ENCODE data around the gene ABCC1.

DNA sequence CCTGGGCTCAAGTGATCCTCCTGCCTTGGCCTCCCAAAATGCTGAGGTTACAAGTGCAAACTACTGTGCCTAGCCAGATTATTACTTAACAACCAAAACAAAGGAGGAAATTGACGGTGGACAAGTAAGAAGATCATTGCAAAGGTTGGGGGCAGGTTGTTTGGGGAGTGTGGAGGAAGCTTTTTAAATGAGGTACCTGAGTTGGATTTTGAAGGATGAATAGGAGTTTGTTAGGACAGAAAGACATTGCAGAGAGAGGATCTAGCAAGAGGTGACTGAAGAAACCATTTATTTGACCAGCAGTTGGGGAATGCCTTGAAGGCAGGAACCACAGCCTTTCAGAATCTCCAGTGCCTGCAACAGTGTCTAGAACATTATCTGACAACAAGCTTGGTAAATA, 51.3 kb downstream of the ABCC1 start:
- TF ChIP-seq, protein P1, sequence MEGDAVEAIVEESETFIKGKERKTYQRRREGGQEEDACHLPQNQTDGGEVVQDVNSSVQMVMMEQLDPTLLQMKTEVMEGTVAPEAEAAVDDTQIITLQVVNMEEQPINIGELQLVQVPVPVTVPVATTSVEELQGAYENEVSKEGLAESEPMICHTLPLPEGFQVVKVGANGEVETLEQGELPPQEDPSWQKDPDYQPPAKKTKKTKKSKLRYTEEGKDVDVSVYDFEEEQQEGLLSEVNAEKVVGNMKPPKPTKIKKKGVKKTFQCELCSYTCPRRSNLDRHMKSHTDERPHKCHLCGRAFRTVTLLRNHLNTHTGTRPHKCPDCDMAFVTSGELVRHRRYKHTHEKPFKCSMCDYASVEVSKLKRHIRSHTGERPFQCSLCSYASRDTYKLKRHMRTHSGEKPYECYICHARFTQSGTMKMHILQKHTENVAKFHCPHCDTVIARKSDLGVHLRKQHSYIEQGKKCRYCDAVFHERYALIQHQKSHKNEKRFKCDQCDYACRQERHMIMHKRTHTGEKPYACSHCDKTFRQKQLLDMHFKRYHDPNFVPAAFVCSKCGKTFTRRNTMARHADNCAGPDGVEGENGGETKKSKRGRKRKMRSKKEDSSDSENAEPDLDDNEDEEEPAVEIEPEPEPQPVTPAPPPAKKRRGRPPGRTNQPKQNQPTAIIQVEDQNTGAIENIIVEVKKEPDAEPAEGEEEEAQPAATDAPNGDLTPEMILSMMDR (IDR thresholded peaks at IDR 0.05; ENCODE audit: low read depth, low read length, poor library complexity, severe bottlenecking), result no peak
- TF ChIP-seq EZH2phosphoT487 (IDR thresholded peaks at IDR 0.05; ENCODE audit: borderline replicate concordance, low read length), result no peak

Data from DOHH2 (cell line).